C4-2B (cell line): ENCODE measurements around the gene EPHX1.

ENCODE experiments used
- H3K27ac ChIP-seq: fragments of 450-650 bp; 2 replicates; pipeline ENCODE4 v1.5.1; 2017
- ZFX ChIP-seq: fragments of 450-650 bp; IDR thresholded peaks from 2 replicates; pipeline ENCODE4 v1.6.1; 2017
- TF ChIP-seq, protein P1 (sequence below): fragments of 450-650 bp; conservative IDR thresholded peaks from 2 replicates; pipeline ENCODE4 v1.5.1; 2017; ENCODE audit warnings: mild to moderate bottlenecking

The EPHX1 gene

GRCh38 chr1:225889743-225890142 is 79.8 kb downstream of the EPHX1 start:
- no peak overlapping the region for H3K27ac ChIP-seq

GRCh38 chr1:225890346-225891228 is 80.7 kb downstream of the EPHX1 start:
- H3K27ac ChIP-seq = no peak overlapping the region

More at GRCh38 chr1:225889743-225890142, 79.8 kb downstream of the EPHX1 start:
- no peak for TF ChIP-seq ZFX
- TF ChIP-seq, protein P1, sequence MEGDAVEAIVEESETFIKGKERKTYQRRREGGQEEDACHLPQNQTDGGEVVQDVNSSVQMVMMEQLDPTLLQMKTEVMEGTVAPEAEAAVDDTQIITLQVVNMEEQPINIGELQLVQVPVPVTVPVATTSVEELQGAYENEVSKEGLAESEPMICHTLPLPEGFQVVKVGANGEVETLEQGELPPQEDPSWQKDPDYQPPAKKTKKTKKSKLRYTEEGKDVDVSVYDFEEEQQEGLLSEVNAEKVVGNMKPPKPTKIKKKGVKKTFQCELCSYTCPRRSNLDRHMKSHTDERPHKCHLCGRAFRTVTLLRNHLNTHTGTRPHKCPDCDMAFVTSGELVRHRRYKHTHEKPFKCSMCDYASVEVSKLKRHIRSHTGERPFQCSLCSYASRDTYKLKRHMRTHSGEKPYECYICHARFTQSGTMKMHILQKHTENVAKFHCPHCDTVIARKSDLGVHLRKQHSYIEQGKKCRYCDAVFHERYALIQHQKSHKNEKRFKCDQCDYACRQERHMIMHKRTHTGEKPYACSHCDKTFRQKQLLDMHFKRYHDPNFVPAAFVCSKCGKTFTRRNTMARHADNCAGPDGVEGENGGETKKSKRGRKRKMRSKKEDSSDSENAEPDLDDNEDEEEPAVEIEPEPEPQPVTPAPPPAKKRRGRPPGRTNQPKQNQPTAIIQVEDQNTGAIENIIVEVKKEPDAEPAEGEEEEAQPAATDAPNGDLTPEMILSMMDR = no peak

GRCh38 chr1:225891229-225891972 is 81.5 kb downstream of the EPHX1 start:
- TF ChIP-seq, protein P1 = no peak
- TF ChIP-seq ZFX = no peak
- no peak overlapping the region for H3K27ac ChIP-seq

More at GRCh38 chr1:225890346-225891228, 80.7 kb downstream of the EPHX1 start:
- TF ChIP-seq, protein P1 = no peak
- TF ChIP-seq ZFX = no peak

GRCh38 chr1:225892307-225892706 is 82.4 kb downstream of the EPHX1 start:
- no peak overlapping the region for H3K27ac ChIP-seq
- no peak for TF ChIP-seq ZFX
- TF ChIP-seq, protein P1 = no peak
